Endothelial cell of umbilical vein (primary cell): ENCODE data around the gene AXIN2.
"Not testable (repeated sequence)": the region's sequence is repeated elsewhere in the genome, so short reads cannot be mapped to it uniquely, and the experiment has no call there.

ENCODE experiments used
- CTCF ChIP-seq, 2 donors: IDR thresholded peaks; 1 replicate in 1 of 2; 2 replicates in 1 of 2; pipeline ENCODE4 v1.5.1; 2011; ENCODE audit warnings: low read length in 2 of 2, mild to moderate bottlenecking in 2 of 2, moderate library complexity in 2 of 2, control low read depth in 1 of 2, inconsistent platforms in 1 of 2, low read depth in 1 of 2; ENCODE audit not compliant: insufficient read depth in 1 of 2; ENCODE audit errors: extremely low read depth in 1 of 2
- EZH2 ChIP-seq: IDR thresholded peaks from 2 replicates; pipeline ENCODE4 v1.6.1; 2012; ENCODE audit warnings: borderline replicate concordance, low read depth, mild to moderate bottlenecking, moderate library complexity, low read length, inconsistent platforms; ENCODE audit not compliant: severe bottlenecking
- FOS ChIP-seq: IDR thresholded peaks from 2 replicates; pipeline ENCODE4 v1.6.1; 2011; ENCODE audit warnings: mild to moderate bottlenecking, low read length, moderate library complexity, borderline replicate concordance; ENCODE audit not compliant: insufficient read depth
- JUN ChIP-seq: IDR thresholded peaks from 2 replicates; pipeline ENCODE4 v1.6.1; 2011; ENCODE audit warnings: borderline replicate concordance, low read depth; ENCODE audit not compliant: insufficient read length, insufficient read depth
- MAX ChIP-seq: IDR thresholded peaks from 2 replicates; pipeline ENCODE4 v1.6.1; 2011; ENCODE audit not compliant: insufficient read depth, insufficient read length
- MYC ChIP-seq: IDR thresholded peaks from one replicate; pipeline ENCODE4 v1.6.1; 2011; ENCODE audit warnings: mild to moderate bottlenecking, low read depth, low read length
- POLR2A ChIP-seq: IDR thresholded peaks from 2 replicates; pipeline ENCODE4 v1.6.1; 2012; ENCODE audit warnings: low read depth, mild to moderate bottlenecking, control low read depth, low read length

- TF ChIP-seq CTCF (IDR thresholded peaks at IDR 0.05; ENCODE audit: extremely low read depth in 1 of 2, insufficient read depth in 1 of 2, low read depth in 1 of 2, low read length in 2 of 2); POLR2A; MAX; JUN; MYC; EZH2; FOS: not testable (repeated sequence)
Measured at GRCh38 chr17:65526854-65527253, 34.6 kb downstream of the AXIN2 start.
